Liver (tissue), 9 donors: ENCODE data around the gene NIM1K. TPM values are rescaled to one million over a fixed set of nuclear protein-coding genes. Genes with fewer than 3 reads are reported as not detected.
A peak's percentile ranks its signal among the peaks of the same experiment; 100 is the strongest.

ENCODE experiments used
- DNase-seq: peaks from one replicate; pipeline ENCODE4 v3.0.0-alpha.2; 2017; ENCODE audit warnings: low spot score
- H3K27ac ChIP-seq, 2 donors: one replicate each; pipeline ENCODE4 v1.7.0; 2013; ENCODE audit warnings: inconsistent platforms in 2 of 2, low read length in 2 of 2, control low read depth in 1 of 2, low read depth in 1 of 2, mild to moderate bottlenecking in 1 of 2
- H3K27me3 ChIP-seq, 4 donors: one replicate each; pipeline versions ENCODE4 v1.6.1 to v1.7.0; 2013; ENCODE audit warnings: low read length in 3 of 4, inconsistent platforms in 1 of 4, mild to moderate bottlenecking in 1 of 4, moderate library complexity in 1 of 4; ENCODE audit not compliant: control insufficient read depth in 4 of 4, insufficient read depth in 4 of 4
- H3K36me3 ChIP-seq, 4 donors: one replicate each; pipeline versions ENCODE4 v1.6.1 to v1.7.0; 2013; ENCODE audit warnings: low read length in 3 of 4, mild to moderate bottlenecking in 3 of 4, low read depth in 1 of 4, moderate library complexity in 1 of 4; ENCODE audit not compliant: control insufficient read depth in 4 of 4, insufficient read depth in 3 of 4
- H3K4me1 ChIP-seq, 4 donors: one replicate each; pipeline versions ENCODE4 v1.6.1 to v1.7.0; 2013; ENCODE audit warnings: low read length in 3 of 4, mild to moderate bottlenecking in 3 of 4, moderate library complexity in 1 of 4; ENCODE audit not compliant: control insufficient read depth in 4 of 4, insufficient read depth in 4 of 4
- H3K4me3 ChIP-seq, 3 donors: one replicate each; pipeline versions ENCODE4 v1.6.1 to v1.7.0; 2013; ENCODE audit warnings: low read length in 3 of 3, control low read depth in 1 of 3, low read depth in 1 of 3, mild to moderate bottlenecking in 1 of 3
- H3K9ac ChIP-seq, 2 donors: one replicate each; pipeline ENCODE4 v1.7.0; 2013; ENCODE audit warnings: low read length in 2 of 2, mild to moderate bottlenecking in 2 of 2, moderate library complexity in 2 of 2, control low read depth in 1 of 2, low read depth in 1 of 2
- H3K9me3 ChIP-seq, 4 donors: one replicate each; pipeline versions ENCODE4 v1.6.1 to v1.7.0; 2013; ENCODE audit warnings: low read length in 3 of 4; ENCODE audit not compliant: control insufficient read depth in 4 of 4
- EGR1 ChIP-seq, 2 donors: IDR thresholded peaks; 2 replicates each; pipeline ENCODE4 v1.6.1; 2016 to 2018; ENCODE audit warnings: antibody characterized with exemption in 2 of 2, low read depth in 2 of 2
- FOXA1 ChIP-seq: IDR thresholded peaks from 2 replicates; pipeline ENCODE4 v1.6.1; 2016; ENCODE audit warnings: antibody characterized with exemption
- FOXA2 ChIP-seq: IDR thresholded peaks from 2 replicates; pipeline ENCODE4 v1.6.1; 2016; ENCODE audit warnings: antibody characterized with exemption
- GABPA ChIP-seq, 2 donors: IDR thresholded peaks in 1 of 2; conservative IDR thresholded peaks in 1 of 2; 2 replicates each; pipeline ENCODE4 v1.6.1; 2016; ENCODE audit warnings: antibody characterized with exemption in 2 of 2, mild to moderate bottlenecking in 1 of 2, moderate library complexity in 1 of 2
- HNF4A ChIP-seq, 2 donors: conservative IDR thresholded peaks; 2 replicates each; pipeline ENCODE4 v1.6.1; 2016; ENCODE audit warnings: antibody characterized with exemption in 2 of 2, mild to moderate bottlenecking in 2 of 2
- HNF4G ChIP-seq: IDR thresholded peaks from 2 replicates; pipeline ENCODE4 v1.6.1; 2016; ENCODE audit warnings: antibody characterized with exemption
- JUND ChIP-seq, 2 donors: IDR thresholded peaks; 2 replicates each; pipeline ENCODE4 v1.6.1; 2016; ENCODE audit warnings: antibody characterized with exemption in 2 of 2
- NR2F2 ChIP-seq: IDR thresholded peaks from 2 replicates; pipeline ENCODE4 v1.6.1; 2016; ENCODE audit warnings: antibody characterized with exemption
- RAD21 ChIP-seq, 2 donors: IDR thresholded peaks; 2 replicates each; pipeline ENCODE4 v1.6.1; 2016; ENCODE audit warnings: antibody characterized with exemption in 2 of 2, mild to moderate bottlenecking in 2 of 2
- RXRA ChIP-seq, 2 donors: IDR thresholded peaks; 2 replicates each; pipeline ENCODE4 v1.6.1; 2017 to 2018; ENCODE audit warnings: antibody characterized with exemption in 2 of 2, mild to moderate bottlenecking in 1 of 2
- SP1 ChIP-seq: IDR thresholded peaks from 2 replicates; pipeline ENCODE4 v1.6.1; 2018; ENCODE audit warnings: antibody characterized with exemption, mild to moderate bottlenecking
- TAF1 ChIP-seq: conservative IDR thresholded peaks from 2 replicates; pipeline ENCODE4 v1.6.1; 2016; ENCODE audit warnings: antibody characterized with exemption, mild to moderate bottlenecking
- YY1 ChIP-seq: IDR thresholded peaks from 2 replicates; pipeline ENCODE4 v1.6.1; 2016; ENCODE audit warnings: antibody characterized with exemption, mild to moderate bottlenecking
- WGBS: extraction: QIAGEN DNeasy Blood & Tissue Kit; methylation state at CpG from one replicate; pipeline ENCODE4 v1.1.7; 2013; 5-methylcytosine and 5-hydroxymethylcytosine counted together
- polyA plus RNA-seq, 2 donors: library from polyadenylated mRNA; stranded (reverse) in 1 of 2; unstranded in 1 of 2; fragments of 200-250 nt in 1 of 2; fragments of >200 nt in 1 of 2; fragmentation: Nextera tagmentation in 1 of 2; extraction: Ambion mirVana in 1 of 2; gene quantifications; one replicate each; pipeline versions ENCODE4 v1.2.1 to v1.2.3, GENCODE V29; 2013 to 2015
- total RNA-seq, 2 donors: library from RNA; depleted of rRNA; stranded (reverse); fragments of >200 nt; gene quantifications; one replicate each; pipeline ENCODE4 v1.2.3, GENCODE V29; 2014
- TF ChIP-seq, protein P1 (sequence below): IDR thresholded peaks from 2 replicates; pipeline ENCODE4 v1.6.1; 2016; ENCODE audit warnings: antibody characterized with exemption
- TF ChIP-seq, protein P2 (sequence below): IDR thresholded peaks from 2 replicates; pipeline ENCODE4 v1.6.1; 2016; ENCODE audit warnings: antibody characterized with exemption, mild to moderate bottlenecking
- TF ChIP-seq, protein P3 (sequence below): IDR thresholded peaks from 2 replicates; pipeline ENCODE4 v1.6.1; 2016; ENCODE audit warnings: antibody characterized with exemption
- TF ChIP-seq, protein P4 (sequence below): IDR thresholded peaks from 2 replicates; pipeline ENCODE4 v1.6.1; 2016; ENCODE audit warnings: antibody characterized with exemption
- TF ChIP-seq, protein P5 (sequence below): fragments of 150-350 bp; IDR thresholded peaks from 2 replicates; pipeline ENCODE4 v1.5.1; 2017; ENCODE audit warnings: improper control_type of control experiment, low read depth, low read length; ENCODE audit not compliant: missing input control
- donor health status: healthy.
- donor health status: healthy.
- donor health status: healthy.
- donor health status: healthy.
- donor health status: healthy.

NIM1K gene
- total and polyA plus RNA-seq, 4 donors, result 0.07 to 0.15 TPM; not detected in 2

DNA sequence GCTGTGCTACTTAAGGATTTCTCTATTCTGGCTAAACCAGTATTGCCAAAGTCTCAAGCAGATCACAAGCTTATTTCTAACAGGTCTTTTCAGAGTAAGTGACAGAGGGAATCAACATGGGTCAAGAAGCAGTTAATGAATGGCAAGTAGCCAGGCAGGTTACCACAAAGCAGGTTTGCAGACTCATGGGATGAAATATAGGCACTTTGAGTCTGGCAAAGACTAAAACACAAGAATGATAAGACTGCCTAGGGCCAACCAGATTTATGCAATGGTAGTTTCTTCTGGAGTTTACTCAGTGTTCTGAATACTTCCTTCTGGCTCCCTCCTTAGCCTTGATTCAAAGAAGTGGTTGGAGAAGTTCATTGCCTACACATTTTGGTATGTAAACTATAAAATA is 117.6 kb downstream of the NIM1K start:
- H3K4me1 ChIP-seq, result peaks cover 2 to 72% (median 39%) of the 10 kb centered on the region in 4 donors
- H3K4me3 ChIP-seq, result no peak overlapping the region
- H3K27ac ChIP-seq, result peak overlapping the region in 1 of 2 donors; percentile 5
- no peaks in the 10 kb centered on the region for H3K36me3 ChIP-seq
- no peaks in the 10 kb centered on the region for H3K9me3 ChIP-seq
- TF ChIP-seq EGR1 (IDR thresholded peaks at IDR 0.05; ENCODE audit: low read depth in 2 of 2) (no peak), JUND (IDR thresholded peaks at IDR 0.05) (no peak)
- peak overlapping the region in 1 of 2 donors; percentile 75 for H3K9ac ChIP-seq
- no peaks in the 10 kb centered on the region for H3K27me3 ChIP-seq
- no peak for DNase-seq

DNA sequence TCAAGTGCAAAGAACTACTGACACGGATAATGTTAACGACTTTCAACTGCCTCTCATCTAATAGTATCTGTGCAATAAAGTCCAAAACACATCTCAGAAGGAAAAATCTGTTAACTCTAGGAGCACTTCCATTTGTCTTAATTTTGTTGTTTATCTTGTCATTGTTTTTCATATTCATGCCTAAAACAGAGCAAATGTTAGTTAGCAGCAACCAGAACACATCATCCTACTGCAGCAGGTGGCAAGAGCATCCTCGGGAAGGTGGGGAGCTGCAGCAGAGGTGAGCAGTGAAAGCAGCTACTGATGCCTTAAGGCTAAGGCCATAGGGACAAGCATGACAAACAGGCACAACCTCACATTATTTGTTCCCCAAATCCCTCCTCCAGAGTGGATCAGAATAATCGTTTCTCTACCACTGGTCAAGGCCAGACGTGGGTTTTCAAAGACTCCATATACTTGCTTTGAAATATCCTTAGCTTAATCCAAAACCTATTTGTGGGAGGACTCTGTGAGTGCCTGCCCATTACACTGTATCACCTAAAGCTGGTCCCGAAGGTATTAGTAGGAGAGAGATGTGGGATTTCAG is 120.1 kb downstream of the NIM1K start:
- DNase-seq, result no peak
- peak overlapping the region; percentile 64 to 83 for H3K9ac ChIP-seq
- H3K4me3 ChIP-seq, result peak overlapping the region; percentile 69 to 97 (median 95)
- peaks cover 2 to 70% (median 34%) of the 10 kb centered on the region in 4 donors for H3K4me1 ChIP-seq
- H3K27ac ChIP-seq, result peak overlapping the region; percentile 91 to 98
- WGBS, result 15% methylated on average over 6 of the region's 6 CpGs
- no peaks in the 10 kb centered on the region for H3K36me3 ChIP-seq
- TF ChIP-seq TAF1, result no peak
- TF ChIP-seq SP1, result no peak
- TF ChIP-seq RAD21 (IDR thresholded peaks at IDR 0.05), result no peak
- TF ChIP-seq, protein P1, sequence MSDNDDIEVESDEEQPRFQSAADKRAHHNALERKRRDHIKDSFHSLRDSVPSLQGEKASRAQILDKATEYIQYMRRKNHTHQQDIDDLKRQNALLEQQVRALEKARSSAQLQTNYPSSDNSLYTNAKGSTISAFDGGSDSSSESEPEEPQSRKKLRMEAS, result no peak
- TF ChIP-seq EGR1 (IDR thresholded peaks at IDR 0.05; ENCODE audit: low read depth in 2 of 2), result no peak
- no peak for TF ChIP-seq HNF4A (conservative IDR thresholded peaks at IDR 0.05)
- TF ChIP-seq, protein P2, sequence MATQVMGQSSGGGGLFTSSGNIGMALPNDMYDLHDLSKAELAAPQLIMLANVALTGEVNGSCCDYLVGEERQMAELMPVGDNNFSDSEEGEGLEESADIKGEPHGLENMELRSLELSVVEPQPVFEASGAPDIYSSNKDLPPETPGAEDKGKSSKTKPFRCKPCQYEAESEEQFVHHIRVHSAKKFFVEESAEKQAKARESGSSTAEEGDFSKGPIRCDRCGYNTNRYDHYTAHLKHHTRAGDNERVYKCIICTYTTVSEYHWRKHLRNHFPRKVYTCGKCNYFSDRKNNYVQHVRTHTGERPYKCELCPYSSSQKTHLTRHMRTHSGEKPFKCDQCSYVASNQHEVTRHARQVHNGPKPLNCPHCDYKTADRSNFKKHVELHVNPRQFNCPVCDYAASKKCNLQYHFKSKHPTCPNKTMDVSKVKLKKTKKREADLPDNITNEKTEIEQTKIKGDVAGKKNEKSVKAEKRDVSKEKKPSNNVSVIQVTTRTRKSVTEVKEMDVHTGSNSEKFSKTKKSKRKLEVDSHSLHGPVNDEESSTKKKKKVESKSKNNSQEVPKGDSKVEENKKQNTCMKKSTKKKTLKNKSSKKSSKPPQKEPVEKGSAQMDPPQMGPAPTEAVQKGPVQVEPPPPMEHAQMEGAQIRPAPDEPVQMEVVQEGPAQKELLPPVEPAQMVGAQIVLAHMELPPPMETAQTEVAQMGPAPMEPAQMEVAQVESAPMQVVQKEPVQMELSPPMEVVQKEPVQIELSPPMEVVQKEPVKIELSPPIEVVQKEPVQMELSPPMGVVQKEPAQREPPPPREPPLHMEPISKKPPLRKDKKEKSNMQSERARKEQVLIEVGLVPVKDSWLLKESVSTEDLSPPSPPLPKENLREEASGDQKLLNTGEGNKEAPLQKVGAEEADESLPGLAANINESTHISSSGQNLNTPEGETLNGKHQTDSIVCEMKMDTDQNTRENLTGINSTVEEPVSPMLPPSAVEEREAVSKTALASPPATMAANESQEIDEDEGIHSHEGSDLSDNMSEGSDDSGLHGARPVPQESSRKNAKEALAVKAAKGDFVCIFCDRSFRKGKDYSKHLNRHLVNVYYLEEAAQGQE, result no peak
- no peak for TF ChIP-seq RXRA (IDR thresholded peaks at IDR 0.05)
- no peak for TF ChIP-seq JUND (IDR thresholded peaks at IDR 0.05)
- TF ChIP-seq FOXA2, result no peak
- TF ChIP-seq, protein P3, sequence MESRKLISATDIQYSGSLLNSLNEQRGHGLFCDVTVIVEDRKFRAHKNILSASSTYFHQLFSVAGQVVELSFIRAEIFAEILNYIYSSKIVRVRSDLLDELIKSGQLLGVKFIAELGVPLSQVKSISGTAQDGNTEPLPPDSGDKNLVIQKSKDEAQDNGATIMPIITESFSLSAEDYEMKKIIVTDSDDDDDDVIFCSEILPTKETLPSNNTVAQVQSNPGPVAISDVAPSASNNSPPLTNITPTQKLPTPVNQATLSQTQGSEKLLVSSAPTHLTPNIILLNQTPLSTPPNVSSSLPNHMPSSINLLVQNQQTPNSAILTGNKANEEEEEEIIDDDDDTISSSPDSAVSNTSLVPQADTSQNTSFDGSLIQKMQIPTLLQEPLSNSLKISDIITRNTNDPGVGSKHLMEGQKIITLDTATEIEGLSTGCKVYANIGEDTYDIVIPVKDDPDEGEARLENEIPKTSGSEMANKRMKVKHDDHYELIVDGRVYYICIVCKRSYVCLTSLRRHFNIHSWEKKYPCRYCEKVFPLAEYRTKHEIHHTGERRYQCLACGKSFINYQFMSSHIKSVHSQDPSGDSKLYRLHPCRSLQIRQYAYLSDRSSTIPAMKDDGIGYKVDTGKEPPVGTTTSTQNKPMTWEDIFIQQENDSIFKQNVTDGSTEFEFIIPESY, result no peak
- TF ChIP-seq, protein P4, sequence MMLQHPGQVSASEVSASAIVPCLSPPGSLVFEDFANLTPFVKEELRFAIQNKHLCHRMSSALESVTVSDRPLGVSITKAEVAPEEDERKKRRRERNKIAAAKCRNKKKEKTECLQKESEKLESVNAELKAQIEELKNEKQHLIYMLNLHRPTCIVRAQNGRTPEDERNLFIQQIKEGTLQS, result no peak
- no peak for TF ChIP-seq GABPA (IDR thresholded peaks at IDR 0.05 in 1 of 2, conservative IDR thresholded peaks at IDR 0.05 in 1 of 2)
- no peak for TF ChIP-seq NR2F2
- no peak for TF ChIP-seq HNF4G
- TF ChIP-seq YY1, result no peak
- no peak for TF ChIP-seq FOXA1
- TF ChIP-seq, protein P5, sequence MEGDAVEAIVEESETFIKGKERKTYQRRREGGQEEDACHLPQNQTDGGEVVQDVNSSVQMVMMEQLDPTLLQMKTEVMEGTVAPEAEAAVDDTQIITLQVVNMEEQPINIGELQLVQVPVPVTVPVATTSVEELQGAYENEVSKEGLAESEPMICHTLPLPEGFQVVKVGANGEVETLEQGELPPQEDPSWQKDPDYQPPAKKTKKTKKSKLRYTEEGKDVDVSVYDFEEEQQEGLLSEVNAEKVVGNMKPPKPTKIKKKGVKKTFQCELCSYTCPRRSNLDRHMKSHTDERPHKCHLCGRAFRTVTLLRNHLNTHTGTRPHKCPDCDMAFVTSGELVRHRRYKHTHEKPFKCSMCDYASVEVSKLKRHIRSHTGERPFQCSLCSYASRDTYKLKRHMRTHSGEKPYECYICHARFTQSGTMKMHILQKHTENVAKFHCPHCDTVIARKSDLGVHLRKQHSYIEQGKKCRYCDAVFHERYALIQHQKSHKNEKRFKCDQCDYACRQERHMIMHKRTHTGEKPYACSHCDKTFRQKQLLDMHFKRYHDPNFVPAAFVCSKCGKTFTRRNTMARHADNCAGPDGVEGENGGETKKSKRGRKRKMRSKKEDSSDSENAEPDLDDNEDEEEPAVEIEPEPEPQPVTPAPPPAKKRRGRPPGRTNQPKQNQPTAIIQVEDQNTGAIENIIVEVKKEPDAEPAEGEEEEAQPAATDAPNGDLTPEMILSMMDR, result no peak
- no peaks in the 10 kb centered on the region for H3K9me3 ChIP-seq
- no peaks in the 10 kb centered on the region for H3K27me3 ChIP-seq
